Neural progenitor cell (in vitro differentiated cells): ENCODE data around the gene SLC35B3. TPM values are rescaled to one million over a fixed set of nuclear protein-coding genes. Genes with fewer than 3 reads are reported as not detected.

Experiments used
- DNase-seq: peaks from one replicate; pipeline ENCODE4 v3.0.0-alpha.2; 2016; ENCODE audit warnings: low spot score
- H2AFZ ChIP-seq: fragments of 200-600 bp; sonication (generic); replicated peaks from 2 replicates; pipeline ENCODE4 v1.6.1; 2016; ENCODE audit warnings: antibody characterized with exemption
- H3F3A ChIP-seq: fragments of 200-600 bp; sonication (generic); 2 replicates; pipeline ENCODE4 v1.6.1; 2016; ENCODE audit warnings: antibody characterized with exemption, low read depth
- H3K27ac ChIP-seq: fragments of 200-600 bp; sonication (generic); 2 replicates; pipeline ENCODE4 v1.5.1; 2016; ENCODE audit warnings: mild to moderate bottlenecking
- H3K27me3 ChIP-seq: fragments of 200-600 bp; sonication (generic); 2 replicates; pipeline ENCODE4 v1.6.1; 2016; ENCODE audit warnings: mild to moderate bottlenecking, moderate library complexity
- H3K36me3 ChIP-seq: fragments of 200-600 bp; sonication (generic); 2 replicates; pipeline ENCODE4 v1.5.1; 2016
- H3K4me1 ChIP-seq: fragments of 200-600 bp; sonication (generic); 2 replicates; pipeline ENCODE4 v1.6.1; 2016; ENCODE audit warnings: mixed run types
- H3K4me2 ChIP-seq: fragments of 200-600 bp; sonication (generic); 2 replicates; pipeline ENCODE4 v1.6.1; 2016
- H3K4me3 ChIP-seq: fragments of 200-600 bp; sonication (generic); 2 replicates; pipeline ENCODE4 v1.5.1; 2016
- H3K79me2 ChIP-seq: fragments of 200-600 bp; sonication (generic); 2 replicates; pipeline ENCODE4 v1.6.1; 2016; ENCODE audit warnings: low read depth
- H3K9ac ChIP-seq: fragments of 200-600 bp; sonication (generic); 2 replicates; pipeline ENCODE4 v1.6.1; 2016
- H3K9me3 ChIP-seq: fragments of 200-600 bp; sonication (generic); 2 replicates; pipeline ENCODE4 v1.5.1; 2016; ENCODE audit warnings: low read depth
- H4K20me1 ChIP-seq: fragments of 200-600 bp; sonication (generic); 2 replicates; pipeline ENCODE4 v1.6.1; 2016; ENCODE audit warnings: low read depth
- H3K27ac Mint-ChIP-seq: 3 replicates; pipeline ENCODE4 v1.8.0; 2021; ENCODE audit warnings: mixed read lengths
- H3K27me3 Mint-ChIP-seq: 2 replicates; pipeline ENCODE4 v1.8.0; 2022; ENCODE audit warnings: low read depth, mild to moderate bottlenecking, inconsistent platforms, moderate library complexity, mixed read lengths; ENCODE audit not compliant: insufficient read depth
- H3K36me3 Mint-ChIP-seq: 3 replicates; pipeline ENCODE4 v1.8.0; 2021; ENCODE audit warnings: mixed read lengths
- H3K4me1 Mint-ChIP-seq: 3 replicates; pipeline ENCODE4 v1.8.0; 2021; ENCODE audit warnings: mixed read lengths
- H3K4me3 Mint-ChIP-seq: 3 replicates; pipeline ENCODE4 v1.8.0; 2021; ENCODE audit warnings: mild to moderate bottlenecking, moderate library complexity, mixed read lengths
- H3K9me3 Mint-ChIP-seq: 3 replicates; pipeline ENCODE4 v1.8.0; 2020; ENCODE audit warnings: mixed read lengths
- CTCF ChIP-seq: fragments of 200-600 bp; sonication (generic); IDR thresholded peaks from 2 replicates; pipeline ENCODE4 v1.5.1; 2017; ENCODE audit warnings: antibody characterized with exemption, mild to moderate bottlenecking
- EZH2 ChIP-seq: fragments of 200-600 bp; sonication (generic); IDR thresholded peaks from 2 replicates; pipeline ENCODE4 v1.6.1; 2017; ENCODE audit warnings: antibody characterized with exemption, mild to moderate bottlenecking, moderate library complexity
- EZH2phosphoT487 ChIP-seq: fragments of 200-600 bp; sonication (generic); IDR thresholded peaks from 2 replicates; pipeline ENCODE4 v1.6.1; 2017; ENCODE audit warnings: antibody characterized with exemption
- total RNA-seq: library from RNA; depleted of rRNA; stranded (reverse); fragments of >200 nt; gene quantifications from 2 replicates; pipeline ENCODE4 v1.2.3, GENCODE V29; 2015; ENCODE audit warnings: low replicate concordance

SLC35B3 gene
- total RNA-seq, 1 donor from 2014 or later, result 8.1 TPM

GRCh38 chr6:8375916-8376315, 59.4 kb downstream of the SLC35B3 start:
- Histone ChIP-seq H3F3A (no peaks in the 10 kb centered on the region), H3K4me3 (no peak overlapping the region), H3K27me3 (no peaks in the 10 kb centered on the region), H3K9ac (no peak overlapping the region), H2AFZ (no peak overlapping the region), H3K27ac (no peak overlapping the region), H3K79me2 (no peaks in the 10 kb centered on the region), H3K4me2 (no peak overlapping the region), H3K36me3 (no peaks in the 10 kb centered on the region), H3K9me3 (no peaks in the 10 kb centered on the region), H4K20me1 (no peaks in the 10 kb centered on the region), H3K4me1 (no peaks in the 10 kb centered on the region)
- Mint-ChIP-seq H3K36me3 (no peaks in the 10 kb centered on the region), H3K27ac (no peak overlapping the region), H3K4me1 (no peaks in the 10 kb centered on the region), H3K27me3 (no peaks in the 10 kb centered on the region), H3K9me3 (no peaks in the 10 kb centered on the region), H3K4me3 (no peak overlapping the region)
- DNase-seq, result no peak
- TF ChIP-seq CTCF (no peak), EZH2phosphoT487 (no peak), EZH2 (no peak)
